GM10248 (cell line): ENCODE measurements around the gene LUZP2.

Experiments
- CTCF ChIA-PET: fragments of 300-600 bp; sonication (Branson Sonifier 250); formaldehyde crosslinking; extraction: SDS; loops from one replicate; lab custom pipeline; 2021; ENCODE audit warnings: antibody characterized with exemption; lab: Yijun Ruan, JAX
- POLR2A ChIA-PET: fragments of 350-650 bp; sonication (Branson Sonifier 250); formaldehyde crosslinking; extraction: SDS; loops from one replicate; lab custom pipeline; 2020; ENCODE audit warnings: antibody characterized with exemption; lab: Yijun Ruan, JAX
- DNase-seq: peaks from one replicate; pipeline ENCODE4 v3.0.0; 2012; ENCODE audit errors: extremely low spot score
- CTCF ChIP-seq: IDR thresholded peaks from 2 replicates; pipeline ENCODE4 v1.5.1; 2012; ENCODE audit warnings: mild to moderate bottlenecking, low read depth; ENCODE audit errors: extremely low read depth, missing control alignments, control extremely low read depth

LUZP2 gene

GRCh38 chr11:24900960-24901549 lies 404.2 kb downstream of the LUZP2 start:
- TF ChIP-seq CTCF, result no peak
- ChIA-PET CTCF (no interaction called here), POLR2A (no interaction called here)
- no peak for DNase-seq

- TF ChIP-seq CTCF, result no peak
- no peak for DNase-seq
- CTCF ChIA-PET, result interaction anchor here (1.8 kb wide), 1 partner anchor 9 kb away, joined by 4 read pairs; no protein-coding TSS in a partner anchor
- POLR2A ChIA-PET, result no interaction called here
Measured at GRCh38 chr11:24903555-24903954, 406.7 kb downstream of the LUZP2 start.

GRCh38 chr11:24925091-24925490 lies 428.2 kb downstream of the LUZP2 start:
- POLR2A ChIA-PET, result no interaction called here
- TF ChIP-seq CTCF, result no peak
- CTCF ChIA-PET, result interaction anchor here (1.3 to 1.4 kb wide), 2 partner anchors 10 to 11 kb away, joined by 3 read pairs; no protein-coding TSS in a partner anchor
- DNase-seq, result no peak

GRCh38 chr11:24932110-24933000 lies 435.5 kb downstream of the LUZP2 start:
- ChIA-PET CTCF (interaction anchor here (1.2 to 1.9 kb wide), 2 partner anchors 9 to 24 kb away, joined by 3 to 6 read pairs; no protein-coding TSS in a partner anchor), POLR2A (no interaction called here)
- no peak for DNase-seq

GRCh38 chr11:24934733-24935439 lies 438.0 kb downstream of the LUZP2 start:
- no peak for DNase-seq
- ChIA-PET POLR2A (no interaction called here), CTCF (interaction anchor here (0.9 kb wide), 1 partner anchor 10 kb away, joined by 3 read pairs; no protein-coding TSS in a partner anchor)
- no peak for TF ChIP-seq CTCF

More at GRCh38 chr11:24932110-24933000, 435.5 kb downstream of the LUZP2 start:
- TF ChIP-seq CTCF, result no peak

GRCh38 chr11:24944891-24945290 lies 448.0 kb downstream of the LUZP2 start:
- ChIA-PET POLR2A (no interaction called here), CTCF (no interaction called here)
- no peak for DNase-seq
- no peak for TF ChIP-seq CTCF
